GM18517 (cell line): Measurements from ENCODE around the gene SSBP3.

ENCODE experiments used
- ATAC-seq: cut with Tn5 transposase; IDR thresholded peaks from one replicate; pipeline ENCODE4 v1.9.1; 2021; ENCODE audit warnings: mild to moderate bottlenecking, moderate library complexity; ENCODE audit not compliant: unreplicated experiment

SSBP3 gene

DNA sequence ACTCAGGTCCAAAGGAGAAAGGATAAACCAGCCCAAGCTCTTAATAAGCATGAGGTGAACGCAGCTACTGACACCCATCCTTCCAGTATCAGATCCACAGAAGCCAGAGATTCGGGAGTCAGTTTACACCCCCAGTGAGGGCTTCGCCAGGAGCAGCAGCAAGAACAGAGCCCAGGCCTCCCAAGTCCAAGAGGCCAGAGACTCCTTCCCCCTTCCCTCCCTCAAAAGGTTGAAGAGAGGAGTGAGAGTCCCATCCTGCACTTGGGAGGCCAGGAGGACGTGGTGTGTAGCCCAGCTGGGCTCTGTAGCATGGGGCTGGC is 133.5 kb downstream of the SSBP3 start:
- no peak for ATAC-seq

DNA sequence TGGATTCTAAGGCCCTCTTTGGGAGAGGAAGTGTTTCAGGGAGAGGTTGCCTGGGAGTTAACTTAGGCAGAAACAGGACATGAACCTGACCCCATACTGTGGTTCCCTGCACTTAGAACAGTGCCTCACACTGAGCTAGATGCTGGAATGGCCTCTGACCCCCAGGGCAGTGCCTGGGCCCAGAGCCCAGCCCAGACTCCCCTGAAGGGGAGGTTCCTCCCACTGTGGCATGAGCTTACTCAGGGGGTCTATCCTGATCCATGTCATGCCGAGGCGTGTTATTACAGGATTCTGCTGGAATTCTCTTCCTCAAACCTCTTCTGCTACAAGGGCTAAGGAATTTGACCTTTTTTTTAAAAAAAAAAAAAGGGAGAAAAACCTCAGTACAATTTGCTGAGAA is 134.1 kb downstream of the SSBP3 start:
- no peak for ATAC-seq

DNA sequence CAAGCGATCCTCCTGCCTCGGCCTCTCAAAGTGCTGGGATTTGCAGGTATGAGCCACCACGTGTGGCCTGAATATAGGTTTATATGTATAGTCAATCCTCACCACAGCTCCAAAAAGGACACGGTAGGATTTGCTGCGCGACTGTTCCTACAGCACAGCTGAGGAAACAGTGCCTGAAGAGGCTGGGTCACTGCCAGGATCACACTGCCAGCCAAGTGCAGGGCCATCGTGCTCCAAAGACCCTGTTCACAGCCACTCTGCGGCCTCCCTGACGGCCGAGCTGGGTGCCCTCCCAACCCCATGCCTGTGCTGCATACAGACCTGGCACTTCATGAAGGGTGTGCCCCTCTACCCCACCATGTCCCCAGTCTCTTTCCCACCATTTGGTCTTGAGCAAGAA is 134.9 kb downstream of the SSBP3 start:
- no peak for ATAC-seq

DNA sequence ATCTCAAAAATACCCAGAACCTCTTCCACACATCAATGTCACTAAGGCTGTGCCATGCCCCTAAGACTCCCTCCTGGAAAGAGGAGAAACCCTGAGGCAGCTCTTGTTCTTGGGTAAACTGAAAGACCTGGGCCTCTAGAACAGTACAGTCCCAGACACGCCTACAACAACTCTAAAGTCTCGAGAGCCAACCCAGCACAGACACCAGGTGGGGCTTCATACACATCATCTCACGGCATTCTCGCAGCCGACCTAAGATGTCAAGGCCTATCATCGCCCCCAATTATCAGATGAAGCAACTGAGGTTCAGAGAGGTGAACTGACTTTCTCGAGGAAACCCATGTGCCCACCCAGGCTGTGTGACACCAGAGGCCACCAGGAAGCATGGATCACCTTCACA is 135.7 kb downstream of the SSBP3 start:
- ATAC-seq = no peak

DNA sequence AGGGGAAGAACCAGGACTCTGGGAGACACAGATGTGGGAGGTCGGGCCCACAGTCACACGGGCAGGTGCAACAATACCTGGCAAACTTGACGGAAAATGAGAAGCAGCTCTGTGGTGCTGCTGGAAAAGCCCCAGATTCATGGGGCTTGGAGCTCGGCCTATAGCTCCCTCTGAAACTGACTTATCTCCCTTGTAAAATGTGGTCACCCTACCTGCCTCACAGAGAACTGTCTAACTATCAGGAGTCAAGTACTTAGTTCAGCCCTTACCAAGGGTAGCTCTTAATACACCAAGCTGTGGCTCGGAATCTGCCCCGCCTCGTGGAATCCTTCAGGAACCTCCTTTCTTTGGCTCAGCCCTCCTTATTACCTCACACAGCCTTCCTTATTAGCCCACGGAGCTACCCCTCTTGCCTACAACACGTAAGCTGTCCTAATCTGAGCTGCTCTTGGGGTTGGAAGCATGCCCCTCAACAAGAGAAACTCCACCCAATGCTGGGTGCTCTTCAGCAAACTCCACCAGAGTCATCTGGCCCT is 137.4 kb downstream of the SSBP3 start:
- ATAC-seq = no peak

DNA sequence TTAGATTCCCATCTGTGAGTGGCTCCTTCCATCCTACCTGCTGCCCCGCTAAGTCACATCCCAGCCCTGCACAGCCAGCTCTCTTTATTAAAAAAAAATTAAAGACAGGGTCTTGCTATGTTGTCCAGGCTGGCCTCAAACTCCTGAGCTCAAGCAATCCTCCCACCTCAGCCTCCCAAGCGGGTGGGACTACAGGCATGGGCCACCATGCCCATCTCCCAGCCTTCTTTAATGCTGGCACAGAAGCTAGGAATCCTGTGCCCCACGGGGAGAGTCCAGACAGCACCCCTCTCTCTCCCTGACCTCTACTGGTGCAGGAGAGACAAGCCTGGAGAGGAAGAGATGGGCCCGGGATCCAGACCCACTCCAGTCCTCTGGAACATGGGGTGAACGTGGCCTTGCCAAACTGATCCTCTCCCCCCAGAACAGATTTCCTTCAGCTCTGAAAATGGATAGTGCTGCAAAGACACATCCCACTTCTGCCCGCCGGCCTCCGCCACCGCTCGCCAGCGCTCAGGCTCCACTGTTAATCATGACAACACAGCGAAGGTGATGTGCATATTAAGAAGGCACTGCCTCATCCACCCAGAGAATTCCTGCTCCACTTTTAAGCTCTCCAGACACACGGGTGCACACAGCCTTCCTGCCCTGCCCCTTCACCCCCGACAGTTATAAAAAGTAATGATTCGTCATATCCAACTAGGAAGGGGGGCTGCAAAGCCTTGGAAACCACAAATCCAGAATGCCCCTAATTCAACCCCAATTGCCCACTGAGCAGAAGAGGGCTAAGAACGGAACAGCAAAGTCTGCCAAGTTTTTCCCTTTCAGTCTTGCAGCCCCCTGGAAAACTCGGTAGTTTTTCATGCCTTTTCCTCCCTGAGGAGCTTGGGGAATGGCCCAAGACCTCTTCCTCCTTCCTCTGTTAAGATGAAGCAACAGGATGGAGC is 138.1 kb downstream of the SSBP3 start:
- ATAC-seq = no peak

DNA sequence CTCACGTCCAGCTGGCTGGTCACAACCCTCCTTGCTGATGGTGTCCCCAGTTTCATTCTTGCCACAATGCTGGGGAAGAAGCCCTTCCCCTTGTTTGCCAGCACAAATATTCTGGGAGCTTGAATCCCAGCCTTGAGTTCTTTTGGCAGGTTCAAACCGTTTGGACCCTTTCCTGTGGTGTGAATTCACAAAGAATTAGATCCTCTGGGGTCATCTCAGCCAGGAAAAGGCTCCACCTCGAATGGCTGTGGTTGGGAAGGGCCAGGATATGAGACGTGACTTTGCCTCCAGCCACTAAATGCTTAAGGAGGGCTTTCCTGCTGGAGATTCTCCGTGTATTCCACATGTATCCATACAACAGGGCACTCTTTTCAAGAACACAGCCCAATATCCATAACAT is 139.3 kb downstream of the SSBP3 start:
- ATAC-seq = no peak

DNA sequence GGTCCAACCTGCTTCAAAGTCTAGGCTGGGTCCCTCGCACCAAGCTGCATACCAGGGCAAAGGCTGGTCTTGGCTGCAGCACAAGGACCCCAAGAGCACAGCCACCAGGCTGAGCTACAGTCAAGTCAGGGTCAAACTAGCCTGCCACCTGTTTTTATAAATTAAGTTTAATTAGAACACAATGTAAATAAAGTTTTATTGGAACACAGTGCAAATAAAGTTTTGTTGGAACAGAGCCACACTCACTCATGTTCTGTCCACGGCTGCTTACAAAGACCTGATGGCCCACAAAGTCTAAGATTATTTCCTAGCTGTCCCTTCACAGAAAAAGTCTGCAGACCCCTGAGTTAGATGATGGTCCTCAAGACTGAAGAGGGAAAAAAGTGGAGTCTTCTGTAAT is 140.0 kb downstream of the SSBP3 start:
- no peak for ATAC-seq

DNA sequence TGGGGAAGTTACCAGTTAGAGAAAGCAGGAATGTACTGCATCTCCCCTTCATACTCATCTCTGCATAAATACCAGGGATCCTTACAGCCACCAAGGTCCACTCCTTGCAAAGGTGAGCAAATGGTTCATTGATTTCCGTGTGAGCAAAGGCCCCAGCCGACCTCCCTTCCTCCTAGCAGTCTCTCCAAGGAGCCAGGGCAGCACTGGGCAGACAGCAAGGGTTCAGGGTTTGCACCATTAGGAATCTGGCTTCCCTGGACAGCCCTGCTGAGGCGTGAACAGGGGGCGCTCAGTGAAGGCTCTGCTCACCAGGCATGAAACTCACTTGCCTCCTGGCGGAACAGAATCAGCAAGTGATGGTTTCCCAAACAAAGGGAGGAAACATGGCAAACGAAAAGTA is 140.5 kb downstream of the SSBP3 start:
- no peak for ATAC-seq

DNA sequence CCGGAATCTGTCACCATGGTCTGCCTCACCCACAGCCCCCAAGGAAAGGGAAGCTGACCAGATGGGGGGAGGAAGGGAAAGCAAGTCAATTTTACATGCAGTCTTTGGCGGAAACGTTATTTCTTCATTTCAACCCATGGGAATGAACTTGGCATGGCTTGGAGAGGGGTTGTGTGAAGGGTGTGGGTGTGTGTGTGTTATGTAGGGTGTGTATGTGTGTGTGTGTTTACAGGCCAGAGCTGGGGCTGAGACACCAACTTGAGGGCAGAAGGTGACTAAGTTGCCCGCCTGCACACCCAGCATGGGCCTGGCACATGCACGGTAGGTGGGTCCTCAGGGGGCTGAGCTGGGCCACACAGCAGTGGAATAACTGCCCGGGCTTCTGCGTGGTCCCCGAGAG is 141.1 kb downstream of the SSBP3 start:
- no peak for ATAC-seq

DNA sequence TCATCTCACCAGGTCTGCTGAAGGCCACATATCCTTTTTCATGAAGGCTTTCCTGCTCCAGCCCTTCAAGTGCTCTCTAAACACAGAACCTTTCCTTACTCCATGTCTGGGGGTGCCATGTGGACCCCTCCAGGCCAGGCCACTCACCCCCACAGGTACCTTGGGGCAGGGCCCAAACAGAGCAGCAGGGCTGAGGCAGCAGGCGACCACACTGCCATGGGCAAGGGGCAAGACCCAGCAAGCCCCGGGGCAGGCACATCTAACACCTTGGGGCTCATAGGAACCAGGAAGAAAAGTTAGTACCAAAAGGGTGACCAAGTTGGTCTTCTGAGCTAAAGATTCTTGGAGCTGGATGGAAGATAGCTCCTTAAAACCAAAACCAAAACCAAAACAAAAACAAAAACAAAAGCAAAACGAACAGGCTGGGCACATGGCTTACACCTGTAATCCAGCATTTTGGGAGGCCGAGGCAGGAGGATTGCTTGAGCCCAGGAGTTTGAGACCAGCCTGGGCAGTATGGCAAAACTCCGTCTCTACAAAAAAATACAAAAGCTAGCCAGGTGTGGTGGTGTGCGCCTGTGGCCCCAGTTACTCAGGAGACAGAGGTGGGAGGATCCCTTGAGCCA is 142.5 kb downstream of the SSBP3 start:
- ATAC-seq = no peak

DNA sequence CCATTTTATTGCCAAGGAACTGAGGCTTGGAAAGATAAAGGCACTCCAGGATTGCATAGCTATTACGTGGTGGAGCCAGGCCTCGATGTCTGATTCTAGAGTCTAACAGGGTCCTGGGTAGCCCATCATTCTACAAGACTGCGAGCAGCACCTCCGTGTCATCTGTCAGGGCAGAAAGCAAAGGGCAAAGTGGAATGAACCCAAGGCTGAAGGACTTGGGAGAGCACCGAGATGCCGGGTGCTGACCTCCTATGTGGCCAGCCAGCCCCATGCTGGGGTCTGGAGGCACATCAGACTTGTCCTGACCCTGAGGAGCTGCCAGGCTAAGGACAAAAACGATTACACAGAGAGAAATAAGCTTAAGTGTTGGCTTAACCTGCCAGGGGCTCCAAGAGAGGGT is 143.9 kb downstream of the SSBP3 start:
- ATAC-seq = no peak

DNA sequence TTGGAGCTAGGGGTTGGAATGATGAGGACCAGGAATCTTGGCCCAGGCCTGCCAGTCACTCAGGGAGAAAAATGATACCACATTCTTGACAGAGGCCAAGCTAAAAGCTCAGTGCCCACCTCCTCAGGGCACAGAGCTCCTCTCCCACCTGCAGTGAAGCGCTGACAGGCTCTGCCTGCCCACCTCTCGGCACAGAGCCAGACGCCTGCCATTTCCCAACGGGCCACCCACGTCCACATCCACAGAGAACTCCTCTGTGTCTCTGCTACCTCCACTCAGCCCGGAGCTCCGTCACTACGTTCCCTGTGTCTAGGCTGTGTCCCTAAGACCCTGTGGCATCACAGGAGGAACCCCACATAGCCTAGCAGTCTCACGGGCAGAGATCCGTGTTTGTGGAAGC is 145.4 kb downstream of the SSBP3 start:
- ATAC-seq = no peak

DNA sequence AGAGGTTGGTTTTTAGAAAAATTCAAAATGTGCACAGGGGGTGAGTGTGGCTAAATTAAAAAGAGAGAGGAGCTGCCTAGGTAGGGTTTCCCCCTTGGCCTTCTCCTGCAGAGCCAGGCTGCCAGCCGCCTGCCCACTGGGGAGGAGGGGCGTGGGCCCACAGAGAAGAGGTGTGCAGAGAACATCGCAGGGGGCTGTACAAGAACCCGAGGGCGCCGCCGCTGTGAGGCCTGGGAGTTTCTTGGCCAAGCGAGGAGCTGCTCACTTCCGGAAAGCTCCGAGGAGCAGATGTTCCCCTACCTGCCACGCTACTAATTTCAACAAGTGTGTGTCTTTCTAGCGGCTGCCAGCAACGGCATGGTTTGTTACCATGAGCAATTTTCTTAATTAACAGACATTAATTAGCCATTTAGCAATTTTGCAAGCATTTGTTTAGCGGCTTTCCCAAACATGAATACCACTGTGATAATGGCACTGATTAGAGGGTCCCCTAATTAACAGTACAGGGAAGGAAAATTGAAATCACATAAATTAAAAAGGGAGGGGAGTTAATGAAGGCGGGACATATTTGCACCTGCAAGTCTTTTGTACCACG is 146.6 kb downstream of the SSBP3 start:
- ATAC-seq = no peak

DNA sequence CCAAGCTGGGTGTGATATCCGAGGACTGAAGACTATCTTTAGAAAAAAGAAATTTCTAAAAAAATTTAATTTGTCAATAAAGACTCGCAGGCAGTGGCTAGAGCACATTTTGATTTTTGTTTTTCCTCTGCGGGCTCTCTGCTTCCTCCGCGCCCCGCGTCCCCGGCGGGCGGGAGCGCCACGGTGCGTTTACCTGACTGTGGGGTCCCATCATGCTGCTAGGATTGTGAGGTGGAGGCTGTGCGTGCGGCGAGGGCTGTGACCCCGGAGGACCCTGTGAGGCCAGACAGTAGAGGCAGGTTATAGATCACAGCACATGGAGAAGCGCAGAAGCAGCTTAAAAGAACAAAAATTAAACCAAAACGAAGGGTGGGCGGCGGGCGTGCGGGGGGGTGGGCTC is 148.3 kb downstream of the SSBP3 start:
- ATAC-seq = no peak

DNA sequence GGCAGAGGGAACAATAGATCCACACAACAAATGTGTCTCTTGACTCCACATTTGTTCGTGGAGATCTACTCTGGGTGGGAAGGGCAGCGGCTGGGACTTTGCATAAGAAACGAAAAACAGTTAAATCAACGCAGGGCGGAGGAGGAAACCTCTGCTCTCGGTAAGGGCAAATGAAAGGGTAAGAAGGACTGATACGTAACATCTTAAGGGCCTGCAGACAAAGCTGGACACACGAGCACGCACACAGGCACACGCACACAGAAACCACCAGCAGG is 148.9 kb downstream of the SSBP3 start:
- no peak for ATAC-seq

DNA sequence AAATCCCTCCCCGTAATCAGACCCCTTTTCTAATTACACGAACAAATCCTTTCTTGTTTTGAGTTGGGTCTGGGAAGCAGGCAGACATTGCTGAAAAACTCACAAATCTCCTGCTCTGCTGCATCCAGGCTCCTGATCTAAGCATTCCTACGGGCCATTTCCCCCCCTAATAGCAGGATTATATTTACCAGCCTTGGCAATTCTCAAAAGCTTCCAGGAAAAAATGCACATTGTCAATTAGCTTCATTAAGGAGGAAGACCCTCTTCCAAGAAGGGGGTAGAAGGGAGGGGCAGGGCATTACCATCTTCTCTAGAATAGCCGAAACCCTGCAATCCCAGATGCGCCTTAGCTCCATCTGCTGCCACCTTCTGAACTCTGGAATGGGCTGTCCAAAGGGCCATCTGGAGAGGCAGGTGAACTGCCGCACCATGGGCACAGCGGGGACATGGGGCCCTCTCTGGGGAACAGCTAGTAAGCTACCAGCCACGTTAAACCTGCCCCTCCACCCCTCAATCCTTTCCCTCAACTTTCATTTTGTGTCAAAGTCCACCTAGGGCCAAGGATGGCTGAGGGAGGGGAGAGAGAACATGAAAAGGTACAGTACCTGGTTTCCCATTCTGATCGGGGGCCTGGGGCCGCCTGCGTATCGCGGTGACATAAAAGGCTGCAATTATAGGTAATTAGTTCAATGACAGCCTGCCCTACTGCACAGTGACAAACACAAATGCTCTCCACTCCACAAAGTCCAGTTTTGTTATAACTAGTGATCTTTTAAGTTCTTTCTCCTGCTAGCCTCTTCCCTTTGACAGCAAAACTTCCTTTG is 149.5 kb downstream of the SSBP3 start:
- no peak for ATAC-seq

DNA sequence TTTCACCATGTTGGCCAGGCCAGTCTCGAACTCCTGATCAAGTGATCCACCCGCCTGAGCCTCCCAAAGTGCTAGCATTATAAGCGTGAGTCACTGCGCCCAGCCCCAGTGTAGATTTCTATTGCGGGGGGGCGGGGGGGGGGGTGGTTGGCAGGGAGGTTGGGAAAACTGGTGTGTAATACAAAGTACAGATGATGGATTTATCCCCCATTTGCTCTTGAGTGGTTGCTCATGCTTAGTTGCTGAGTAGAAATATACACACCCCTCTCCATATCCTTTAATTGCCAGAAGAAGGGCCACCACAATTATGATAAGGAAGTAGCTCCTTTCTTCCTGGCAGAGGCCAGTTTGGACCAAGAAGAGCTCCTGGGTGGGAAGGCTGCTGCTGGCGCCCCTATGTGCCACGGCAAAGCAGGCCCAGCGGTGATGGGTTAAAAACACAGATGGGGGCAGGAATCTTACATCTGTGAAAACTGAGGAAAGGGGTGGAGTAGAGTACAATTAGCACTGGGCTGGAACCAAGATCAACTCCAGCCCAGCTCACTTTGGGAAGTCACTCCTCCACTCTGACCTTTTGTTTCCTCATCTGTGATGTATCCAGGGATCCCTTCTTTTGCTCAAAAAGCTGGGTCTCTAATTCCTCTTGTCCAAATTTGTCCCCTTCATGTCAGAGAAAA is 151.0 kb downstream of the SSBP3 start:
- ATAC-seq = no peak

DNA sequence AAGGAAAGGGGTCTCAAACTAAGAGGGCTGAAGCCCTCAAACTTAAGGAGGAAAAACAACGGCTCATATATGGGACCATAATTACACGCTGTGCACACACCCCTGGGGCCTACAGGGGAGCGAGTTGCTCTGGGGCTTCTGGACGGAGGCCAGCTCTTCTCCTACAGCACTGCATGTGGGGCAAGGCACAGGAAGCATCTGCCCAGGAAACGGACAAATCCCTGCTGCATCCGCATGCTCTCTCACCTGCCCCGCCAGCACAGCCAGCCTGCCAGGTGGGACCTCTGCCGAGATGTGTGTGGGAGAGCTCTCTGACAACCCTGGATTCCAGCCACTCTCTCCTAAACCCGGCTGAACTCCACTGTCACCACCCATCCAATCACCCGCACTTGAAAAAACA is 152.1 kb downstream of the SSBP3 start:
- ATAC-seq = no peak

DNA sequence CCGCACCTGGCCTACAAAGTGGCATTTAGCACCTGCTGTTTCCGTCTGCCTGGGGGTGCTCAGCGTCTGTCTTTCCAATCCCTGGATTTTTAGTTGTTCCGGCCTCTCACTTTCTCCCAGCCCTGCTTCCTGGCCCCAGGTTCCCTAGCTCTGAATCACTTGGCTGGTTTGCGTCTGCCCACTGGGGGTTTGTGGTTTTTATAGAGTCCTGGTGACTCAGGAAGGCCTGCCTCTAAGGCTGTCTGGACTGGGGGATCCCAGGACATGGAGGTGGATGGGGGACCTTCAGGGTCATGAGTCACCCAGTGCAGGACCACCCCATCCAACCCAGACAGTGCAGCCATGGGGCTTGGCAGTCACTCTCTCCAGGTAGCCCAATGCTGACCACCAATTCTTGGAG is 152.7 kb downstream of the SSBP3 start:
- no peak for ATAC-seq

DNA sequence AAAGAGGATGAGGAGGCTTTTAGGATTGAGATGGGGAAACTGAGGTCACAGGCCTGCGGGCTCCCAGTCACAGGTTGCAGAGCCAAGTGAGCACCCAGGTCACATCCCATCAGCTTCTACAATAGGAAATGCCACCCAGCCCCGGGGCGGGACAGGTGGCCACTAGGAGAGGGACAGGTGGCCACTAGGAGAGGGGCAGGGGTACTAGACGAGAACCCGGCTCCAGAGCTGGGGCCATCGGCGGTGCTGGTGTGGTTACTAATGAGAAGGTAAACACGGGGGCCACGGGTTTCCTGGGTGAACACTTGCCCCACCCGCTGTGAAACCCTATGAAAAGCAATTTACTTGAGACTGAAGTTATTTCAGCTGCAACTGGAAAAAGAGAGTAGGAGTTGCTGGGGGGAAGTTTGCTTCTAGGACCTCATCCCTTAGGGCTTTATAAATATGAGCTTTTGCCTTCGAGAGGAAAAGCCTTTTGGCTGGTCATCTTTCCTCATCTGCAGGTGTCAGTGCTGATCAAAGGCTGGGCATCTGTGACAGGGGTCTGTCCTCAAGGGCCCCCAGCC is 153.7 kb downstream of the SSBP3 start:
- no peak for ATAC-seq
